ENCODE data around the gene FGFBP3.

GRCh38 chr10:91893051-91893450 is 16.2 kb downstream of the FGFBP3 start:
- TF ChIP-seq, protein P1, sequence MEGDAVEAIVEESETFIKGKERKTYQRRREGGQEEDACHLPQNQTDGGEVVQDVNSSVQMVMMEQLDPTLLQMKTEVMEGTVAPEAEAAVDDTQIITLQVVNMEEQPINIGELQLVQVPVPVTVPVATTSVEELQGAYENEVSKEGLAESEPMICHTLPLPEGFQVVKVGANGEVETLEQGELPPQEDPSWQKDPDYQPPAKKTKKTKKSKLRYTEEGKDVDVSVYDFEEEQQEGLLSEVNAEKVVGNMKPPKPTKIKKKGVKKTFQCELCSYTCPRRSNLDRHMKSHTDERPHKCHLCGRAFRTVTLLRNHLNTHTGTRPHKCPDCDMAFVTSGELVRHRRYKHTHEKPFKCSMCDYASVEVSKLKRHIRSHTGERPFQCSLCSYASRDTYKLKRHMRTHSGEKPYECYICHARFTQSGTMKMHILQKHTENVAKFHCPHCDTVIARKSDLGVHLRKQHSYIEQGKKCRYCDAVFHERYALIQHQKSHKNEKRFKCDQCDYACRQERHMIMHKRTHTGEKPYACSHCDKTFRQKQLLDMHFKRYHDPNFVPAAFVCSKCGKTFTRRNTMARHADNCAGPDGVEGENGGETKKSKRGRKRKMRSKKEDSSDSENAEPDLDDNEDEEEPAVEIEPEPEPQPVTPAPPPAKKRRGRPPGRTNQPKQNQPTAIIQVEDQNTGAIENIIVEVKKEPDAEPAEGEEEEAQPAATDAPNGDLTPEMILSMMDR (conservative IDR thresholded peaks at IDR 0.05; ENCODE audit: low read depth in 2 of 2), result no peak
- no peak for TF ChIP-seq POLR2AphosphoS5 (IDR thresholded peaks at IDR 0.05; ENCODE audit: low read depth)
- TF ChIP-seq EZH2phosphoT487 (IDR thresholded peaks at IDR 0.05; ENCODE audit: unreplicated experiment), result no peak
- TF ChIP-seq REST (IDR thresholded peaks at IDR 0.05; ENCODE audit: unreplicated experiment), result no peak
- no peak for TF ChIP-seq EZH2 (IDR thresholded peaks at IDR 0.05; ENCODE audit: low read depth, unreplicated experiment)
- TF ChIP-seq CREB1 (CRISPR knock-in tag; IDR thresholded peaks at IDR 0.05; ENCODE audit: low read depth), result no peak
- no peak for TF ChIP-seq ZNF114 (CRISPR knock-in tag; IDR thresholded peaks at IDR 0.05)
- TF ChIP-seq JUNB (IDR thresholded peaks at IDR 0.05; ENCODE audit: unreplicated experiment), result no peak
- no peak for TF ChIP-seq NANOG (IDR thresholded peaks at IDR 0.05; ENCODE audit: borderline replicate concordance)
- TF ChIP-seq STAT1 (IDR thresholded peaks at IDR 0.05; ENCODE audit: unreplicated experiment), result no peak
- no peak for TF ChIP-seq ETS1 (IDR thresholded peaks at IDR 0.05)
- no peak for TF ChIP-seq ZNF331 (CRISPR knock-in tag; IDR thresholded peaks at IDR 0.05; ENCODE audit: low read depth)
- TF ChIP-seq, protein P2, sequence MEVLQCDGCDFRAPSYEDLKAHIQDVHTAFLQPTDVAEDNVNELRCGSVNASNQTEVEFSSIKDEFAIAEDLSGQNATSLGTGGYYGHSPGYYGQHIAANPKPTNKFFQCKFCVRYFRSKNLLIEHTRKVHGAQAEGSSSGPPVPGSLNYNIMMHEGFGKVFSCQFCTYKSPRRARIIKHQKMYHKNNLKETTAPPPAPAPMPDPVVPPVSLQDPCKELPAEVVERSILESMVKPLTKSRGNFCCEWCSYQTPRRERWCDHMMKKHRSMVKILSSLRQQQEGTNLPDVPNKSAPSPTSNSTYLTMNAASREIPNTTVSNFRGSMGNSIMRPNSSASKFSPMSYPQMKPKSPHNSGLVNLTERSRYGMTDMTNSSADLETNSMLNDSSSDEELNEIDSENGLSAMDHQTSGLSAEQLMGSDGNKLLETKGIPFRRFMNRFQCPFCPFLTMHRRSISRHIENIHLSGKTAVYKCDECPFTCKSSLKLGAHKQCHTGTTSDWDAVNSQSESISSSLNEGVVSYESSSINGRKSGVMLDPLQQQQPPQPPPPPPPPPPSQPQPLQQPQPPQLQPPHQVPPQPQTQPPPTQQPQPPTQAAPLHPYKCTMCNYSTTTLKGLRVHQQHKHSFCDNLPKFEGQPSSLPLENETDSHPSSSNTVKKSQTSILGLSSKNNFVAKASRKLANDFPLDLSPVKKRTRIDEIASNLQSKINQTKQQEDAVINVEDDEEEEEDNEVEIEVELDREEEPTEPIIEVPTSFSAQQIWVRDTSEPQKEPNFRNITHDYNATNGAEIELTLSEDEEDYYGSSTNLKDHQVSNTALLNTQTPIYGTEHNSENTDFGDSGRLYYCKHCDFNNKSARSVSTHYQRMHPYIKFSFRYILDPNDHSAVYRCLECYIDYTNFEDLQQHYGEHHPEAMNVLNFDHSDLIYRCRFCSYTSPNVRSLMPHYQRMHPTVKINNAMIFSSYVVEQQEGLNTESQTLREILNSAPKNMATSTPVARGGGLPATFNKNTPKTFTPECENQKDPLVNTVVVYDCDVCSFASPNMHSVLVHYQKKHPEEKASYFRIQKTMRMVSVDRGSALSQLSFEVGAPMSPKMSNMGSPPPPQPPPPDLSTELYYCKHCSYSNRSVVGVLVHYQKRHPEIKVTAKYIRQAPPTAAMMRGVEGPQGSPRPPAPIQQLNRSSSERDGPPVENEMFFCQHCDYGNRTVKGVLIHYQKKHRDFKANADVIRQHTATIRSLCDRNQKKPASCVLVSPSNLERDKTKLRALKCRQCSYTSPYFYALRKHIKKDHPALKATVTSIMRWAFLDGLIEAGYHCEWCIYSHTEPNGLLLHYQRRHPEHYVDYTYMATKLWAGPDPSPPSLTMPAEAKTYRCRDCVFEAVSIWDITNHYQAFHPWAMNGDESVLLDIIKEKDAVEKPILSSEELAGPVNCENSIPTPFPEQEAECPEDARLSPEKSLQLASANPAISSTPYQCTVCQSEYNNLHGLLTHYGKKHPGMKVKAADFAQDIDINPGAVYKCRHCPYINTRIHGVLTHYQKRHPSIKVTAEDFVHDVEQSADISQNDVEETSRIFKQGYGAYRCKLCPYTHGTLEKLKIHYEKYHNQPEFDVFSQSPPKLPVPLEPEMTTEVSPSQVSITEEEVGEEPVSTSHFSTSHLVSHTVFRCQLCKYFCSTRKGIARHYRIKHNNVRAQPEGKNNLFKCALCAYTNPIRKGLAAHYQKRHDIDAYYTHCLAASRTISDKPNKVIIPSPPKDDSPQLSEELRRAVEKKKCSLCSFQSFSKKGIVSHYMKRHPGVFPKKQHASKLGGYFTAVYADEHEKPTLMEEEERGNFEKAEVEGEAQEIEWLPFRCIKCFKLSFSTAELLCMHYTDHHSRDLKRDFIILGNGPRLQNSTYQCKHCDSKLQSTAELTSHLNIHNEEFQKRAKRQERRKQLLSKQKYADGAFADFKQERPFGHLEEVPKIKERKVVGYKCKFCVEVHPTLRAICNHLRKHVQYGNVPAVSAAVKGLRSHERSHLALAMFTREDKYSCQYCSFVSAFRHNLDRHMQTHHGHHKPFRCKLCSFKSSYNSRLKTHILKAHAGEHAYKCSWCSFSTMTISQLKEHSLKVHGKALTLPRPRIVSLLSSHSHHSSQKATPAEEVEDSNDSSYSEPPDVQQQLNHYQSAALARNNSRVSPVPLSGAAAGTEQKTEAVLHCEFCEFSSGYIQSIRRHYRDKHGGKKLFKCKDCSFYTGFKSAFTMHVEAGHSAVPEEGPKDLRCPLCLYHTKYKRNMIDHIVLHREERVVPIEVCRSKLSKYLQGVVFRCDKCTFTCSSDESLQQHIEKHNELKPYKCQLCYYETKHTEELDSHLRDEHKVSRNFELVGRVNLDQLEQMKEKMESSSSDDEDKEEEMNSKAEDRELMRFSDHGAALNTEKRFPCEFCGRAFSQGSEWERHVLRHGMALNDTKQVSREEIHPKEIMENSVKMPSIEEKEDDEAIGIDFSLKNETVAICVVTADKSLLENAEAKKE (CRISPR knock-in tag; IDR thresholded peaks at IDR 0.05), result no peak

Measured in GM23338 (cell line).